Activated T-cell treated with anti-CD3 and anti-CD28 coated beads, Interleukin-2, amount 50 U/mL, for 4 hours (primary cell): ENCODE results near the gene OPRL1. TPM values are rescaled to one million over a fixed set of nuclear protein-coding genes. Genes with fewer than 3 reads are reported as not detected.

ENCODE experiments used
- ATAC-seq, 2 donors: fragments of 200-7000 bp; cut with Tn5 transposase; one replicate each; pipeline ENCODE4 v1.10.0; 2021
- DNase-seq: peaks from one replicate; pipeline ENCODE4 v3.0.0-alpha.2; 2020
- H3K27me3 Mint-ChIP-seq: one replicate; pipeline ENCODE4 v1.8.0; 2021; ENCODE audit warnings: low read depth, mixed read lengths
- H3K36me3 Mint-ChIP-seq: one replicate; pipeline ENCODE4 v1.8.0; 2022; ENCODE audit warnings: mixed read lengths; ENCODE audit not compliant: insufficient read depth
- H3K4me1 Mint-ChIP-seq: one replicate; pipeline ENCODE4 v1.8.0; 2021; ENCODE audit warnings: low read depth, mixed read lengths
- H3K4me3 Mint-ChIP-seq: one replicate; pipeline ENCODE4 v1.8.0; 2021; ENCODE audit warnings: mild to moderate bottlenecking, moderate library complexity, mixed read lengths
- H3K9me3 Mint-ChIP-seq: one replicate; pipeline ENCODE4 v1.8.0; 2021; ENCODE audit warnings: mixed read lengths
- total RNA-seq, 3 donors: library from RNA; stranded (reverse); gene quantifications; one replicate each; pipeline ENCODE4 v1.2.1, GENCODE V29; 2021

Gene OPRL1
- total RNA-seq, 3 donors from 2014 or later: 0.05 to 0.11 TPM; not detected in 1

DNA sequence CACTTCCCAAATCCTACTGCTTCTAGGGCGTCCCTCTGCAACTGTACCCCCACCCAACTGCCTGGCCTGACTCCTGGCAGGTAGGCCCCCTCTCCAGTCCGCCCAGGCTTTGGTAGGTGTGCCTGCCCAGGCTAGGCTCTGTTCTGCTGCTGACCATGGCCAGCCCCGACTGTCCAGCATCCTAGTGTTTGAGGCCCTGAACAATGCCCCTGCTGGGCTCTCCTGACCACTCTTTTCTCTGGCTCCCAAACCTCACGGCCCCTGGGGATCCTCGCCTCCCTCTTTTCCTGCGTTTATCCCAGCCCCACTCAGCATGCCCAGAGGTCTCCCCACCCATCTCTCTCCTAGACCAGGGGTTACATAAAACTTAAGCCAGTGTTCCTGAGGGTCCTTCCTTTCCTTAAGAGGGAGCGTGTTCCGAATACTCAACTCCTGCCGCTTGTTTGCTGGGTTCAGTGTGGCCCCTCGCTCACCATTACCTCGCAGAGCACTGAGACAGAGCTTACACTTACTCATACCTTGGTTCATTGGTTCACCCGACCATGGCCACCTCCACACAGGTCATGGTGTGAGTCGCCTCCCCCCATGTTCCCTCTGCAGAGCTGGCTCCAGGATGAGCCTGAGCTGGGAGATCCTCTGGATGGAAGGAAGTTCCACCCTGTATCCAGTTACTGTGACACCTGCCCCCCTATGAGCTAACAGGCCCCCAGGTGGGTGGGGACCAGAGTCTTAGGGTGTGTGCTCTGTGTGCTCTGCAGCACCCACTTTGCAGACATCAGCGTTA is 63.3 kb downstream of the OPRL1 start:
- H3K36me3 Mint-ChIP-seq: peaks cover 2% of the 10 kb centered on the region
- ATAC-seq (no peak), DNase-seq (no peak)
- H3K27me3 Mint-ChIP-seq: peaks cover 6% of the 10 kb centered on the region
- H3K4me1 Mint-ChIP-seq: no peaks in the 10 kb centered on the region
- no peak overlapping the region for H3K4me3 Mint-ChIP-seq
- peaks cover 11% of the 10 kb centered on the region for H3K9me3 Mint-ChIP-seq

DNA sequence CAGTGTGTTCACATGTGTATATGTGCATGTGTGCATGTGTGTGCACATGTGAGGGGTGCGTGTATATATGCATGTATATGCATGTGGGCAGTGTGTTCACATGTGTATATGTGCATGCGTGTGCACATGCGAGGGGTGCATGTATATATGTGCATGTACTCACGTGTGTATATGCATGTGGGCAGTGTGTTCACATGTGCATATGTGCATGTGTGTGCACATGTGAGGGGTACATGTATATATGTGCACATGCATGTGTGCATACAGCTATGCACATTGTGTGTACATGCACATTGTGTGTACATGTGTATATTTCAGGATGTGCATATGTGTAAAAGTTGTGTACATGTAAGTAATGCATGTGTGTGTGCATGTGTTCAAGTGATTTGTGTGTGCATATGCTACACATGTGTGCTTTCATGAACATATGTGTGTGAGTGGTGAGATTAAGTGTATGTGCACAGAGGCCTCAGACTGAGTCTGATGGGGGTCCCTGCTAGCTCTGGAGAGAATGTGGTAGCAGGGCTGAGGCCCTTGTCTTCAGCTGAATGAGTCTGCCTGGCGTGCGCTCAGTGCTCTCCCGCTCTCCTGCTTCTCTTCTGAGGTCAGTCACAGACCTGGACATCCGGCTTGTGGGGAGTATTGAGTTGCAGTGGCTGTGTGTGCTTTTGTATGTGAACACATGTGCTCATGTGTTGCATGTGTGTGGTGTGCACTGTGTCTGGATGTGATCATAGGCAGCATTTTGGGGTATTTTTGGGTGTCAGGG is 64.4 kb downstream of the OPRL1 start:
- ATAC-seq (no peak), DNase-seq (no peak)
- H3K4me3 Mint-ChIP-seq: no peak overlapping the region
- no peaks in the 10 kb centered on the region for H3K4me1 Mint-ChIP-seq
- H3K27me3 Mint-ChIP-seq: peaks cover 6% of the 10 kb centered on the region
- H3K36me3 Mint-ChIP-seq: peaks cover 2% of the 10 kb centered on the region
- peaks cover 11% of the 10 kb centered on the region for H3K9me3 Mint-ChIP-seq

DNA sequence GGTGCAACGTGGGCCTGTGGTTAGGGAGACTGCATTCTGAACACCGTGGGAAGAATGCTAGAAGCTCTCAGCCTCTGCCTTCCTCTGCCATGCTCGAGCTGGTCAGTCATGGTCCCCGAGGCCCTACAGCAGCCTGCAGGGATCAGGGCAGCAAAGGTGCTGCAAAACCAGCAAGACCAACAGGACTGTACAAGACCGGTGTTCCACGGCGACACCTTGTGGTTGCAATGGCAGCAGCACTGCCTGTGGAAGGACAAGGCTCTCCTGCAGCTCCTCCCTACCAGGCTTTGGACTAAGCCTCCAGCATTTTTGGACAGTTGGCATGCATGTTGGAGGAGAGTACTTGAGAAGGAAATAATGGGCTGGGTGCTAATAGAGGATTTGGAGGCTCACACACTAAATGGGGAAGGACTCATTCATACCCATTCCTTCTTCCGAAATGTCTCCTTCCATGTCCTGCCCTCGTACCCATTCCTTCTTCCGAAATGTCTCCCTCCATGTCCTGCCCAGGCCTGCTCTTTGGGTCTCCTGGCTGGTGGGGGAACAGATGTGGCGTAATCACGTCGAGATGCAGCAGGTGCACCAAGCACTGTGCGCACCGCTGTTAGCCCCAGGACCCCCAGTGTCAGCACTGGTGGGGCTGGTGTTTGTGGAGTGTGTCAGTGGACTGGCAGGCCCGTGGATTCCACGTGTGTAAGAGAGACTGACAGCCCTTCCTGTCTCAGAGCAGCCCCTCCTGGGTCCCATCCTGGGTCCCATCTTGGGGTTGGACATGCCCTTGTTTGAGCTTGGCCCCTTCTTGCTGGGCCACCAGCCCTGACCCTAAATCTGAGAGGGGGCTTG is 65.8 kb downstream of the OPRL1 start:
- no peak for DNase-seq
- peaks cover 3% of the 10 kb centered on the region for H3K27me3 Mint-ChIP-seq
- H3K4me1 Mint-ChIP-seq: no peaks in the 10 kb centered on the region
- peaks cover 2% of the 10 kb centered on the region for H3K36me3 Mint-ChIP-seq
- no peak overlapping the region for H3K4me3 Mint-ChIP-seq
- H3K9me3 Mint-ChIP-seq: peaks cover 11% of the 10 kb centered on the region
- ATAC-seq: no peak

DNA sequence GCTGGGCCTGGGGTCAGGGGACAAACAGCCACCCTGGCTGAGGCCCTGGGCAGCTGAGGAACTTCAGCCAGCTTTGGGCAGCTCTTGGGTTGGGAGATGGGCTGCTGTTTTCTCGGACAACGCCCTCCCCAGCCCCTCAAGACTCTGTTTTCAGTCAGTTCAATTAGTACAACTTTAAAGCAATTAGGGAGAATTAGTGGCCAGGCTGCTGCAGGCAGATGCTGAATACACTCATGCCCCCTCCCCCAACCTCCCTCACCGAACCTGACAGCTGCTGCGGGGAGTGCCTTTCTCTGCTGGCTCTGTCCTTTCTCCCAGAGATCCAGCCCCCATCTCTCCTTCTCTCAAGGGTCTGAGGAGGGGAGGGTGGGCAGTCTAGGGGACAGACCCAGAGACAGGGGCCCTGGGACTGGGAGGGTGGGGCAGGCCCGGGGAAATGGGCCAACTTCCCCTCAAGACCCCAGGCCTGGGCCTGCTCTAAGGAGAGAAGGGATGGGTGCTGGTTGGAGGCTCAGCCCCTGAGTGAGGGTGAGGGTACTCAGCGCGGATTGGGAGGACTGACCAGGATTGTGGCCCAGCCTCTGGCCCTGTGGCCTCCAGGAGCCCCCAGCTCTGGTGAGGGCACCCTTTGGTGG is 66.5 kb downstream of the OPRL1 start:
- ATAC-seq: no peak
- H3K4me1 Mint-ChIP-seq: no peaks in the 10 kb centered on the region

DNA sequence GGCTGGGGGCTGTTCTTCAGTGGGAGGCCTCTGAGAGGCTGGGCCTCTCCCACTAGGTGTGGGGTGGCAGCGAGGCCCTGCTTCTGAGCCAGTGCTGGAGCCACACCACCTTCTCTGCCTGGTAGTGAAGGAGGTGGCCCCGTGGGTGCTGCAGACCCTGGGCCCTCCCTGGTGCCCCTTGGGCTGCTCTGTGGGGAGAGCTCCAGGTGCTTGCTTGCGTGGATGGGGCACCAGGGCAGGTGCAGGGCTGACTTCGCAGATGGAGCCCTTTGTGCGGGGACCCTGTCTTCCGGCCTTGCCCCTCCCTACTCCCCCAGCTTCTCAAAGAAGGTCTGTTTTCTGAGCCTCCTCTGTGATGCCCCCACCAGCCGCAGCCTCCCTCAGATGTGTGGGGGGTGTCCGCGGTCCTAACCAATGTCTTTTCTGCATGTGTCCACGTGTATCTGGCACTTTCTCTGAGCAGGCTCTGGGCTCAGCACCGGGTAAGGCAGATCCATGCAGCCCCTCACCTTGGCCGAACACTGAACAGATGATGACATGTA is 67.1 kb downstream of the OPRL1 start:
- DNase-seq (no peak), ATAC-seq (no peak)
- no peaks in the 10 kb centered on the region for H3K4me1 Mint-ChIP-seq
- no peak overlapping the region for H3K4me3 Mint-ChIP-seq
- H3K9me3 Mint-ChIP-seq: peaks cover 11% of the 10 kb centered on the region
- H3K27me3 Mint-ChIP-seq: no peaks in the 10 kb centered on the region
- peaks cover 2% of the 10 kb centered on the region for H3K36me3 Mint-ChIP-seq

More for the DNA sequence above, 66.5 kb downstream of the OPRL1 start:
- DNase-seq: no peak
- Mint-ChIP-seq H3K9me3 (peaks cover 11% of the 10 kb centered on the region), H3K4me3 (no peak overlapping the region), H3K27me3 (no peaks in the 10 kb centered on the region), H3K36me3 (peaks cover 2% of the 10 kb centered on the region)

DNA sequence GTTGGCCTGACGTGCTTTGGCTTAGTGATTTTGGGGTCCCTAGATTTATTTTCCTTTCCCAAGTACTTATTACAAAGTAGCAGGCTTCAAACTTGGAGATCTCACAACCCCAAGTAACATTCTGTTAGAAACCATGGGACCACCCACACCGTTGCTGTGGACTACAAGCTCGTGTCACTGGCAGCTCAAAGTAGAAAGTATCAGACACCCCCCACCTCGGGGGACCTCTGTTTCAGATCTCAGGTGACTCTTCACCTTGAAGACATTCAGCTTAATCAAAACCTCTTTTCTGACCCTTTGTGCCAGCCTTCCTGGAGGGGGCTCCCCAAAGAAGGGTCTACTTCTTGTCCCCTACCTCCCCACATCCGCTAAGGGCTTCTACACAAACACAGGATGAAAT is 68.7 kb downstream of the OPRL1 start:
- DNase-seq (no peak), ATAC-seq (no peak)
- Mint-ChIP-seq H3K27me3 (no peaks in the 10 kb centered on the region), H3K4me1 (no peaks in the 10 kb centered on the region), H3K4me3 (no peak overlapping the region), H3K36me3 (peaks cover 2% of the 10 kb centered on the region), H3K9me3 (peaks cover 11% of the 10 kb centered on the region)

DNA sequence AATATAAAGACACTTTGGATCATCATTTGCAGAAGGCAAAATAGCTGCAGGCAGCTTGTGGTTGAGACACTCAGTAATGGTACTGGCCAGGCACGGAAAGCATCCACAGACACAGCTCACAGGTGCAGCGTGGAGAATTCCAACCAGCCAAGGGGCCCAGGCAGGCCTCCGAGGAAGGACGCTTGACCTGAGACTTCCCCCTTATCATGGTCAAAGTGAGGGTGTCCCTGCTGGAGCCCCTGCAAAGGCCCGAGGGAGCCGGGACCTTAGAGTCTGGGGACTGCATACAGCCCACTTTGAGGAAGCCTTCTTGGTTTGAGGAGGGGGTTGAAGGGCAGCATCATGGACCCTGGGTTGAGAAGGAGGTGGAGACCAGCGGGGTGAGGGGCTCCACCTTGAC is 69.3 kb downstream of the OPRL1 start:
- Mint-ChIP-seq H3K9me3 (peaks cover 11% of the 10 kb centered on the region), H3K27me3 (no peaks in the 10 kb centered on the region), H3K4me1 (no peaks in the 10 kb centered on the region), H3K36me3 (peaks cover 2% of the 10 kb centered on the region), H3K4me3 (no peak overlapping the region)
- ATAC-seq (no peak), DNase-seq (no peak)

DNA sequence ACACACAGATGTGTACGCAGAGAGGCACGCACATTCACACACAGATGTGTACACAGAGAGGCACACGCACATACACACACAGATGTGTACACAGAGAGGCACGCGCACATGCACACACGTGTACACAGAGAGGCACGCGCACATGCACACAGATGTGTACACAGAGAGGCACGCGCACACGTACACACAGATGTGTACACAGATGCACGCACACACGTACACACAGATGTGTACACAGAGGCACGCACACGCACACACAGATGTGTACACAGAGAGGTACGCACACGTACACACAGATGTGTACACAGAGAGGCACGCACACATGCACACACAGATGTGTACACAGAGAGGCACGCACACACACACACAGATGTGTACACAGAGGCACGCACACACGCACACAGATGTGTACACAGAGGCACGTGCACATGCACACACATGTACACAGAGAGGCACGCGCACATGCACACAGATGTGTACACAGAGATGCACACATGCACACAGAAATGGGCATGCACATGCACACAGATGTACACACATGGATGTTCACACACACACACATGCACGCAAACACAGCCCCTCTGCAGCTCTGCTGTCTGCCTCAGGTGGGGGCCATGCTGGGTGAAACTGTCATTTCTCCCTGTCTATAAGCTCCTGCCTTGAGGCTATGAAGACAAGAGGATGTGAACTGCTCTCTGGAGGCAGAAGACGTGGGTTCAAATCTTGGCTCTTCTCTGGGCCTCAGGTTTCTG is 70.1 kb downstream of the OPRL1 start:
- no peaks in the 10 kb centered on the region for H3K4me1 Mint-ChIP-seq
- no peak for DNase-seq
- no peaks in the 10 kb centered on the region for H3K36me3 Mint-ChIP-seq
- H3K27me3 Mint-ChIP-seq: no peaks in the 10 kb centered on the region
- H3K4me3 Mint-ChIP-seq: no peak overlapping the region
- no peak for ATAC-seq
- H3K9me3 Mint-ChIP-seq: peaks cover 2% of the 10 kb centered on the region

Other genes with a start within 250 kb of the OPRL1 start
- 1 to 10 TPM in 2 of 3 donors, under 1 TPM in 1; 0.89 to 3.8 (median 2.2) TPM for gene ZBTB46, start 248.8 kb upstream of the OPRL1 start, total RNA-seq
- gene ABHD16B, start 218.6 kb upstream of the OPRL1 start, total RNA-seq: not detected
- 10 to 100 TPM; 87.4 to 95.0 (median 89.3) TPM for gene TPD52L2, start 214.8 kb upstream of the OPRL1 start, total RNA-seq
- 10 to 100 TPM; 37.2 to 38.5 (median 37.8) TPM for gene DNAJC5, start 185.0 kb upstream of the OPRL1 start, total RNA-seq
- gene UCKL1, start 123.7 kb upstream of the OPRL1 start, total RNA-seq: 10 to 100 TPM; 48.8 to 59.4 (median 56.6) TPM
- 10 to 100 TPM; 19.8 to 21.0 (median 20.2) TPM for gene ZNF512B, start 110.2 kb upstream of the OPRL1 start, total RNA-seq
- 10 to 100 TPM; 14.6 to 17.4 (median 16.8) TPM for gene SAMD10, start 100.4 kb upstream of the OPRL1 start, total RNA-seq
- 100 to 1,000 TPM in 1 of 3 donors, 10 to 100 TPM in 2; 95.9 to 101 (median 98.7) TPM for gene PRPF6, start 99.0 kb upstream of the OPRL1 start, total RNA-seq
- gene C20orf204, start 43.9 kb upstream of the OPRL1 start, total RNA-seq: 1 to 10 TPM; 2.6 to 3.9 (median 3.2) TPM
- under 1 TPM; 0.13 to 0.24 (median 0.24) TPM for gene SOX18, start 30.4 kb upstream of the OPRL1 start, total RNA-seq
- gene TCEA2, start 16.9 kb upstream of the OPRL1 start, total RNA-seq: 10 to 100 TPM; 10.5 to 17.3 (median 11.5) TPM
- 10 to 100 TPM; 41.7 to 49.0 (median 47.0) TPM for gene RGS19, start 564 bp upstream of the OPRL1 start, total RNA-seq
- gene LKAAEAR1, start 4.3 kb downstream of the OPRL1 start, total RNA-seq: under 1 TPM; 0.30 to 0.47 (median 0.38) TPM
- gene NPBWR2, start 27.5 kb downstream of the OPRL1 start, total RNA-seq: not detected
- gene MYT1, start 84.4 kb downstream of the OPRL1 start, total RNA-seq: not detected
- gene PCMTD2, start 175.7 kb downstream of the OPRL1 start, total RNA-seq: 10 to 100 TPM; 20.4 to 24.4 (median 21.2) TPM